Keratinocyte (primary cell): ENCODE data around the gene CSDE1. TPM values are rescaled to one million over a fixed set of nuclear protein-coding genes. Genes with fewer than 3 reads are reported as not detected.

Experiments
- DNase-seq: peaks from one replicate; pipeline ENCODE4 v3.0.0-alpha.2; 2011; ENCODE audit warnings: low read depth, missing footprints, low spot score
- FAIRE-seq: peaks from 2 replicates; lab custom pipeline; 2011; peaks lifted over from hg19 to GRCh38; lab: Jason Lieb, UNC
- H2AFZ ChIP-seq: 2 replicates; pipeline ENCODE4 v1.6.0; 2012; ENCODE audit warnings: low read length, control low read depth, inconsistent platforms; ENCODE audit not compliant: control insufficient read depth
- H3K27ac ChIP-seq: 2 replicates; pipeline ENCODE4 v1.5.1; 2011; ENCODE audit warnings: low read length; ENCODE audit not compliant: control insufficient read depth, insufficient read depth
- H3K27me3 ChIP-seq: 3 replicates; pipeline ENCODE4 v1.6.0; 2011; ENCODE audit warnings: low read length; ENCODE audit not compliant: control insufficient read depth, insufficient read depth; ENCODE audit errors: extremely low read depth
- H3K36me3 ChIP-seq, 2 experiments: 2 replicates in 1 of 2; 3 replicates in 1 of 2; pipeline ENCODE4 v1.5.1; 2011; ENCODE audit warnings: low read length in 2 of 2, mild to moderate bottlenecking in 1 of 2; ENCODE audit not compliant: control insufficient read depth in 2 of 2, insufficient read depth in 2 of 2; ENCODE audit errors: extremely low read depth in 1 of 2
- H3K4me1 ChIP-seq: 3 replicates; pipeline ENCODE4 v1.5.1; 2011; ENCODE audit warnings: low read length; ENCODE audit not compliant: control insufficient read depth, insufficient read depth; ENCODE audit errors: extremely low read depth
- H3K4me2 ChIP-seq: 3 replicates; pipeline ENCODE4 v1.6.0; 2011; ENCODE audit warnings: low read depth, low read length; ENCODE audit not compliant: control insufficient read depth, insufficient read depth; ENCODE audit errors: extremely low read depth
- H3K4me3 ChIP-seq, 3 experiments: fragments of 200-600 bp in 1 of 3; sonication (generic) in 1 of 3; 2 replicates in 2 of 3; 3 replicates in 1 of 3; pipeline ENCODE4 v1.5.1; 2011 to 2016; ENCODE audit warnings: low read length in 3 of 3, mild to moderate bottlenecking in 3 of 3, control low read depth in 2 of 3, inconsistent platforms in 1 of 3, low read depth in 1 of 3, mixed read lengths in 1 of 3, mixed run types in 1 of 3, moderate library complexity in 1 of 3; ENCODE audit not compliant: control insufficient read depth in 2 of 3, insufficient read depth in 2 of 3; ENCODE audit errors: extremely low read depth in 1 of 3
- H3K79me2 ChIP-seq: 2 replicates; pipeline ENCODE4 v1.6.0; 2012; ENCODE audit warnings: low read length; ENCODE audit not compliant: control insufficient read depth, insufficient read depth
- H3K9ac ChIP-seq: 3 replicates; pipeline ENCODE4 v1.6.0; 2011; ENCODE audit warnings: low read length; ENCODE audit not compliant: control insufficient read depth, insufficient read depth; ENCODE audit errors: extremely low read depth
- H3K9me1 ChIP-seq: 3 replicates; pipeline ENCODE4 v1.6.0; 2011; ENCODE audit warnings: low read length; ENCODE audit not compliant: control insufficient read depth, insufficient read depth; ENCODE audit errors: extremely low read depth
- H3K9me3 ChIP-seq: 2 replicates; pipeline ENCODE4 v1.5.1; 2012; ENCODE audit warnings: low read depth, low read length; ENCODE audit not compliant: control insufficient read depth
- H4K20me1 ChIP-seq: 3 replicates; pipeline ENCODE4 v1.6.0; 2011; ENCODE audit warnings: low read length; ENCODE audit not compliant: control insufficient read depth, insufficient read depth; ENCODE audit errors: extremely low read depth
- CTCF ChIP-seq, 3 experiments: IDR thresholded peaks in 1 of 3; conservative IDR thresholded peaks in 1 of 3; optimal IDR thresholded peaks in 1 of 3; 2 replicates in 2 of 3; 3 replicates in 1 of 3; pipeline versions ENCODE3 to v1.5.1; 2011; ENCODE audit warnings: low read length in 3 of 3, mild to moderate bottlenecking in 3 of 3, moderate library complexity in 2 of 3, control low read depth in 1 of 3, inconsistent platforms in 1 of 3; ENCODE audit not compliant: insufficient read depth in 2 of 3; ENCODE audit errors: extremely low read depth in 1 of 3
- EZH2 ChIP-seq: IDR thresholded peaks from one replicate; pipeline ENCODE4 v1.6.1; 2012; ENCODE audit warnings: inconsistent platforms, mild to moderate bottlenecking, low read length, moderate library complexity
- dilution Hi-C: fragments of 300-500 bp; cut with MboI; formaldehyde crosslinking; loops from one replicate; pipeline ENCODE4 v1.7.0; 2020; ENCODE audit warnings: low sequenced_read_pairs; ENCODE audit not compliant: extremely low pct_ligation_motif_present
- polyA plus RNA-seq, 5 experiments: library from polyadenylated mRNA; depleted of rRNA in 3 of 5; stranded (reverse) in 3 of 5; stranded (forward) in 1 of 5; unstranded in 1 of 5; fragments of >200 nt; gene quantifications; 1 replicate in 1 of 5; 2 replicates in 3 of 5; 3 replicates in 1 of 5; pipeline versions ENCODE4 v1.2.1 to v1.2.3, GENCODE V29; 2011 to 2012; ENCODE audit warnings: missing spikeins in 2 of 5, low read depth in 1 of 5, low replicate concordance in 1 of 5

Gene CSDE1
- polyA plus RNA-seq, 1 donor (not counting 4 experiments of a cell fraction or from before 2014, with no cell fraction given) = 268 TPM

GRCh38 chr1:114770989-114771388, 13.2 kb upstream of the CSDE1 start:
- TF ChIP-seq EZH2 = no peak
- no peak for TF ChIP-seq CTCF (optimal IDR thresholded peaks at IDR 0.05 in 1 of 3, IDR thresholded peaks at IDR 0.05 in 1 of 3, conservative IDR thresholded peaks at IDR 0.05 in 1 of 3; ENCODE audit: extremely low read depth in 1 of 3, insufficient read depth in 2 of 3, low read length in 3 of 3)
- no peaks in the 10 kb centered on the region for H3K27me3 ChIP-seq
- H3K4me2 ChIP-seq = no peak overlapping the region
- no peak overlapping the region for H3K9ac ChIP-seq
- no peaks in the 10 kb centered on the region for H3K79me2 ChIP-seq
- dilution Hi-C loops = no loop called here
- H3K4me1 ChIP-seq = no peaks in the 10 kb centered on the region
- no peaks in the 10 kb centered on the region for H4K20me1 ChIP-seq
- H3K36me3 ChIP-seq = peaks cover 0 to 7% of the 10 kb centered on the region in 2 experiments
- H3K4me3 ChIP-seq = no peak overlapping the region
- H3K9me1 ChIP-seq = no peaks in the 10 kb centered on the region
- no peak for FAIRE-seq
- H2AFZ ChIP-seq = no peak overlapping the region
- DNase-seq = no peak
- no peak overlapping the region for H3K27ac ChIP-seq
- no peaks in the 10 kb centered on the region for H3K9me3 ChIP-seq

- FAIRE-seq = no peak
Observed at GRCh38 chr1:114764689-114765088, 6.9 kb upstream of the CSDE1 start.

More at GRCh38 chr1:114764689-114765088, 6.9 kb upstream of the CSDE1 start:
- no peaks in the 10 kb centered on the region for H3K4me1 ChIP-seq
- dilution Hi-C loops = no loop called here
- DNase-seq = no peak
- TF ChIP-seq CTCF (optimal IDR thresholded peaks at IDR 0.05 in 1 of 3, IDR thresholded peaks at IDR 0.05 in 1 of 3, conservative IDR thresholded peaks at IDR 0.05 in 1 of 3; ENCODE audit: extremely low read depth in 1 of 3, insufficient read depth in 2 of 3, low read length in 3 of 3) (no peak), EZH2 (no peak)
- H3K9ac ChIP-seq = no peak overlapping the region
- no peaks in the 10 kb centered on the region for H3K9me3 ChIP-seq
- no peak overlapping the region for H3K27ac ChIP-seq
- no peaks in the 10 kb centered on the region for H4K20me1 ChIP-seq
- no peak overlapping the region for H2AFZ ChIP-seq
- H3K9me1 ChIP-seq = no peaks in the 10 kb centered on the region
- H3K4me3 ChIP-seq = no peak overlapping the region
- H3K4me2 ChIP-seq = no peak overlapping the region
- no peaks in the 10 kb centered on the region for H3K79me2 ChIP-seq
- H3K27me3 ChIP-seq = no peaks in the 10 kb centered on the region
- H3K36me3 ChIP-seq = peaks cover 0 to 2% of the 10 kb centered on the region in 2 experiments
